MM.1S (cell line): ENCODE data around the gene BCAP29.
"Not testable (repeated sequence)": the region's sequence is repeated elsewhere in the genome, so short reads cannot be mapped to it uniquely, and the experiment has no call there.

Experiments
- DNase-seq: peaks from one replicate; pipeline ENCODE4 v3.0.0-alpha.2; 2015
- H2AFZ ChIP-seq: fragments of 300-600 bp; sonication (generic); 2 replicates; pipeline ENCODE4 v1.6.0; 2016; ENCODE audit warnings: antibody characterized with exemption, low read length
- H3F3A ChIP-seq: fragments of 300-600 bp; sonication (generic); 2 replicates; pipeline ENCODE4 v1.6.1; 2016; ENCODE audit warnings: mild to moderate bottlenecking, antibody characterized with exemption, low read length, moderate library complexity, mixed read lengths; ENCODE audit not compliant: insufficient read depth
- H3K27ac ChIP-seq: fragments of 300-600 bp; sonication (generic); 2 replicates; pipeline ENCODE4 v1.5.1; 2016; ENCODE audit warnings: mild to moderate bottlenecking, low read length
- H3K27me3 ChIP-seq: fragments of 300-600 bp; sonication (generic); replicated peaks from 2 replicates; pipeline ENCODE4 v1.6.0; 2016; ENCODE audit warnings: low read length; ENCODE audit not compliant: insufficient read depth
- H3K36me3 ChIP-seq: fragments of 300-600 bp; sonication (generic); replicated peaks from 2 replicates; pipeline ENCODE4 v1.6.1; 2016; ENCODE audit warnings: mild to moderate bottlenecking, low read length, mixed read lengths; ENCODE audit not compliant: insufficient read depth
- H3K4me1 ChIP-seq: fragments of 300-600 bp; sonication (generic); 2 replicates; pipeline ENCODE4 v1.6.1; 2016; ENCODE audit warnings: low read length, mixed read lengths
- H3K4me2 ChIP-seq: fragments of 300-600 bp; sonication (generic); 2 replicates; pipeline ENCODE4 v1.6.0; 2016; ENCODE audit warnings: low read depth, low read length
- H3K4me3 ChIP-seq: fragments of 300-600 bp; sonication (generic); 2 replicates; pipeline ENCODE4 v1.5.1; 2016; ENCODE audit warnings: low read length, mixed read lengths
- H3K79me2 ChIP-seq: fragments of 300-600 bp; sonication (generic); 2 replicates; pipeline ENCODE4 v1.6.1; 2016; ENCODE audit warnings: mixed run types, low read length, mixed read lengths
- H3K9ac ChIP-seq: fragments of 300-600 bp; sonication (generic); 2 replicates; pipeline ENCODE4 v1.6.1; 2016; ENCODE audit warnings: low read length, mixed read lengths
- H3K9me2 ChIP-seq: fragments of 300-600 bp; sonication (generic); replicated peaks from 2 replicates; pipeline ENCODE4 v1.6.1; 2016; ENCODE audit warnings: mild to moderate bottlenecking, low read length, mixed read lengths; ENCODE audit not compliant: insufficient read depth
- H3K9me3 ChIP-seq: fragments of 300-600 bp; sonication (generic); replicated peaks from 2 replicates; pipeline ENCODE4 v1.6.1; 2016; ENCODE audit warnings: mild to moderate bottlenecking, low read length, mixed read lengths; ENCODE audit not compliant: insufficient read depth
- H4K20me1 ChIP-seq: fragments of 300-600 bp; sonication (generic); 2 replicates; pipeline ENCODE4 v1.6.1; 2016; ENCODE audit warnings: mild to moderate bottlenecking, low read length, moderate library complexity, mixed read lengths; ENCODE audit not compliant: insufficient read depth
- CTCF ChIP-seq: fragments of 300-600 bp; sonication (generic); IDR thresholded peaks from 2 replicates; pipeline ENCODE4 v1.5.1; 2016; ENCODE audit warnings: antibody characterized with exemption, low read length, mixed read lengths
- EZH2 ChIP-seq: fragments of 300-600 bp; sonication (generic); optimal IDR thresholded peaks from 2 replicates; pipeline ENCODE3; 2017; ENCODE audit warnings: low read depth, mild to moderate bottlenecking, antibody characterized with exemption, low read length, mixed read lengths
- EZH2phosphoT487 ChIP-seq: fragments of 300-600 bp; sonication (generic); IDR thresholded peaks from 2 replicates; pipeline ENCODE4 v1.6.1; 2018; ENCODE audit warnings: antibody characterized with exemption, low read length

Gene BCAP29

GRCh38 chr7:107631588-107632491 lies 51.8 kb downstream of the BCAP29 start:
- Histone ChIP-seq H3F3A (no peaks in the 10 kb centered on the region), H3K4me1 (no peaks in the 10 kb centered on the region), H2AFZ (no peak overlapping the region), H3K9me2 (no peaks in the 10 kb centered on the region), H3K4me3 (no peak overlapping the region), H3K79me2 (no peaks in the 10 kb centered on the region), H3K4me2 (no peak overlapping the region), H3K36me3 (no peaks in the 10 kb centered on the region), H3K27me3 (peaks cover under 1% of the 10 kb centered on the region; the same call in 1 of the 2 replicates), H4K20me1 (no peaks in the 10 kb centered on the region), H3K9me3 (no peaks in the 10 kb centered on the region), H3K27ac (no peak overlapping the region), H3K9ac (no peak overlapping the region)
- TF ChIP-seq EZH2phosphoT487 (no peak), CTCF (no peak), EZH2 (no peak)
- DNase-seq: no peak

- TF ChIP-seq CTCF (no peak), EZH2phosphoT487 (no peak), EZH2 (no peak)
- no peak overlapping the region for H3K27ac ChIP-seq
- no peak for DNase-seq
- H3K4me1 ChIP-seq: no peaks in the 10 kb centered on the region
- H3K4me3 ChIP-seq: no peak overlapping the region
- H3K4me2 ChIP-seq: no peak overlapping the region
- H3K9ac ChIP-seq: no peak overlapping the region
- no peak overlapping the region for H2AFZ ChIP-seq
- H3F3A ChIP-seq: no peaks in the 10 kb centered on the region
- peaks cover 7% of the 10 kb centered on the region for H3K27me3 ChIP-seq
- no peaks in the 10 kb centered on the region for H3K9me3 ChIP-seq
- H3K9me2 ChIP-seq: no peaks in the 10 kb centered on the region
- H3K79me2 ChIP-seq: no peaks in the 10 kb centered on the region
- H3K36me3 ChIP-seq: no peaks in the 10 kb centered on the region
- no peaks in the 10 kb centered on the region for H4K20me1 ChIP-seq
Observed at GRCh38 chr7:107632492-107632865, 52.4 kb downstream of the BCAP29 start.

GRCh38 chr7:107638594-107638993 lies 58.5 kb downstream of the BCAP29 start:
- TF ChIP-seq EZH2: no peak
- no peak for TF ChIP-seq CTCF
- peak; percentile 91; the same call in 1 of the 2 replicates for TF ChIP-seq EZH2phosphoT487
- H3K4me3 ChIP-seq: no peak overlapping the region
- H3K36me3 ChIP-seq: no peaks in the 10 kb centered on the region
- no peaks in the 10 kb centered on the region for H3K9me3 ChIP-seq
- peaks cover 7% of the 10 kb centered on the region; the same call in 1 of the 2 replicates for H3K4me1 ChIP-seq
- no peaks in the 10 kb centered on the region for H3K79me2 ChIP-seq
- H3K9ac ChIP-seq: no peak overlapping the region
- H3K27me3 ChIP-seq: peaks cover 53% of the 10 kb centered on the region
- peaks cover 4% of the 10 kb centered on the region; the same call in 1 of the 2 replicates for H3F3A ChIP-seq
- peak; percentile 79 for DNase-seq
- no peaks in the 10 kb centered on the region for H4K20me1 ChIP-seq
- H3K9me2 ChIP-seq: no peaks in the 10 kb centered on the region
- no peak overlapping the region for H2AFZ ChIP-seq
- no peak overlapping the region for H3K4me2 ChIP-seq
- H3K27ac ChIP-seq: no peak overlapping the region

GRCh38 chr7:107639070-107639469 lies 59.0 kb downstream of the BCAP29 start:
- H3K4me2 ChIP-seq, H3K9ac ChIP-seq, DNase-seq, H3K9me3 ChIP-seq, H4K20me1 ChIP-seq, H3F3A ChIP-seq, H3K4me1 ChIP-seq, H2AFZ ChIP-seq, H3K9me2 ChIP-seq, H3K36me3 ChIP-seq, H3K79me2 ChIP-seq, H3K4me3 ChIP-seq, H3K27ac ChIP-seq: not testable (repeated sequence)
- peaks cover 58% of the 10 kb centered on the region for H3K27me3 ChIP-seq
